Measurements from ENCODE around the gene SMTNL2.
"Not testable (repeated sequence)": the region's sequence is repeated elsewhere in the genome, so short reads cannot be mapped to it uniquely, and the experiment has no call there.

SMTNL2 gene

GRCh38 chr17:4594931-4595684 lies 10.8 kb downstream of the SMTNL2 start:
- ATAC-seq (peak; percentile 51), DNase-seq (ENCODE audit: low spot score in 2 of 2) (peak in 1 of 2 donors; percentile 61)
- Mint-ChIP-seq H3K4me3 (no peak overlapping the region), H3K9me3 (no peaks in the 10 kb centered on the region), H3K4me1 (peaks cover 6% of the 10 kb centered on the region), H3K27ac (no peak overlapping the region), H3K36me3 (no peaks in the 10 kb centered on the region)

GRCh38 chr17:4595685-4596342 lies 11.5 kb downstream of the SMTNL2 start:
- not testable (repeated sequence) for H3K9me3 Mint-ChIP-seq; H3K36me3 Mint-ChIP-seq; DNase-seq (ENCODE audit: low spot score in 2 of 2); H3K4me1 Mint-ChIP-seq; ATAC-seq; H3K4me3 Mint-ChIP-seq; H3K27ac Mint-ChIP-seq

DNA sequence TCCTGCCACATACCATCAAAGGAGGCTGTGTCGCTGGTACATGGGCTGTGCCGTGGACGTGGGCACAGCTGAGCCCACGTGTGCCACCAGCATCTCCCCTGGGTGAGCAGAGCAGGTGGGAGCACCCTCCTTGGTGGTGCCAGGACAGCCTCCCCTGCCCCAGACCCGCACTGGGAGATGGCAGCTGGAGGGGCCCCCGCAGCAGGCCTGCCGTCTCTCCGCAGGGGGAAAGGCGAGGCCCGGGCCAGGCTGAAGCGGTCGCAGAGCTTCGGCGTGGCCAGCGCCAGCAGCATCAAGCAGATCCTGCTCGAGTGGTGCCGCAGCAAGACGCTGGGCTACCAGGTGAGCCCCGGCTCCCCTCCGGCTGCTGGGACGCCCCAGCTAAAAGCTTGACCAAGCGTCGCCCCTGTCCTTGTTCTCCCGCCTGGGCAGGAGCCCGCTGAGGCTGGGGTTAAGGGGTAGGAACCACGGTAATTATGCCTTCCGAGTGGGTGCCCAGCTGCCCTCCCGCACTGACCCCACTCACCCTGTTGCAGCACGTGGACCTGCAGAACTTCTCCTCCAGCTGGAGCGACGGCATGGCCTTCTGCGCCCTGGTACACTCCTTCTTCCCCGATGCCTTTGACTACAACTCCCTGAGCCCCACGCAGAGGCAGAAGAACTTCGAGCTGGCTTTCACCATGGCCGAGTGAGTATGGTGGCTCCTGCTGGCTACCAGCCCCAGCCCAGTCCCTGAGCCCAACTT lies 12.5 kb downstream of the SMTNL2 start:
- Mint-ChIP-seq H3K4me1 (peaks cover 6% of the 10 kb centered on the region), H3K36me3 (no peaks in the 10 kb centered on the region), H3K4me3 (no peak overlapping the region), H3K9me3 (no peaks in the 10 kb centered on the region), H3K27ac (no peak overlapping the region)
- no peak for DNase-seq (ENCODE audit: low spot score in 2 of 2)
- ATAC-seq = no peak

DNA sequence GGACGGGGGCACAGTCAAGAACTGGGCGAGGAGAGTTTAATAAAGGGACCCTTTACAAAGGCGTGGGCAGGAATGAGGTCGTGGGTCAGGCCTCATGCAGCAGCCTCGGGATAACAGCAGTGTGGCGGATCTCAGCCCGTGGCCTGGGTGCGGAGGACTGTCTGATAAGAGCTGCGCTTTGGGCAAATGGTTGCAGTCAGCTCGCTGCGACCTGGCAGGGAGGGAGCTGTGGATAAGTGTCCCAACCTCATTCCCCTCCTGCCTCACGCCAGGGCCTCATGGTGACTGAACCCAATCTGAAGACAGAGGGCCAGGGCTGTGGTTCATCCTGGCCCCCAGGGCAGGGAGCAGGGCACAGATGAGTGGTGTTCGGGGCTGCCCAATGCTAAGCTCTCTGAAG lies 13.6 kb downstream of the SMTNL2 start:
- H3K27ac Mint-ChIP-seq = no peak overlapping the region
- peaks cover 6% of the 10 kb centered on the region for H3K4me1 Mint-ChIP-seq
- no peaks in the 10 kb centered on the region for H3K9me3 Mint-ChIP-seq
- ATAC-seq = no peak
- H3K4me3 Mint-ChIP-seq = no peak overlapping the region
- no peak for DNase-seq (ENCODE audit: low spot score in 2 of 2)
- H3K36me3 Mint-ChIP-seq = no peaks in the 10 kb centered on the region

- Mint-ChIP-seq H3K36me3 (no peaks in the 10 kb centered on the region), H3K9me3 (no peaks in the 10 kb centered on the region), H3K27ac (no peak overlapping the region), H3K4me3 (no peak overlapping the region), H3K4me1 (peaks cover 6% of the 10 kb centered on the region)
- DNase-seq (ENCODE audit: low spot score in 2 of 2) = no peak
- ATAC-seq = no peak
These were observed 14.6 kb downstream of the SMTNL2 start for GRCh38 chr17:4598776-4599504.

DNA sequence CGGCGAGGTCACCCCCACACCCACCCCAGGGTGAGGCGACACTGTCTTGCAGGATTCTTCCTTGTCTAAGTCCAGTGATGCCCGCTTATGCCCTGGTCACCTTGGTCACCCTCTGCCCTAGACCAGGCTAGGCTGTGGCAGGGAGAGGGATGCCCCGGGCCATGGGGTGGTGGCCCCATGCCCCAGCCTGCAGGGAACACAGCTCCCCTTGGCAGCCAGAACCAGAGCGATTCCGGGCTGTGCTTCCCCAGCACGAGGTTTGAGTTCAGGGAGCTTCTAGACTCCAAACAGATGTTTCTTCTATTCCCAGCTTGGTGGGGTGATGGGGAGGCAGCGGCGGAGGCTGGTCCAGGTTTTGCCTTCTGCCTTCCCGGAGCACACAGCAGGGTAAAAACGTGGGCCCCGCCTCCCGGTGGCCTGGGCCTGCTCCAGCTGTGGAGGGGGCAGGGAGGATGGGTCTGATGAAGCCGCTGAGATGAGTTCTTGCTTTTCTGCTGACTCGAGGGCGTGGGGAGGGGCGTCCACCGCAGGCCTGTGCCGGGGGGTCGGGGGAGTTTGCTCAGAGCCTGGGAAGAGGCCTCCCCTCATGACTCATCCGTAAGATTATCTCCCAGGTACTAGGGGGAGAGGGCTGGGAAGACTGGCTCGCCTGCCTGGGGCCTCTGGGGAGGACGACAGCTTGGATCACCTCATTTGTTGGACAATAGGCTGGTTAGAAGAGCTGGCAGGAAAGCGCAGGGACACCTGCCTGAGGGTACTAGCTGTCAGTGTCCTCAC lies 15.4 kb downstream of the SMTNL2 start:
- DNase-seq (ENCODE audit: low spot score in 2 of 2) (no peak), ATAC-seq (no peak)
- Mint-ChIP-seq H3K27ac (no peak overlapping the region), H3K9me3 (no peaks in the 10 kb centered on the region), H3K36me3 (peaks cover 5% of the 10 kb centered on the region), H3K4me1 (peaks cover 6% of the 10 kb centered on the region), H3K4me3 (no peak overlapping the region)

DNA sequence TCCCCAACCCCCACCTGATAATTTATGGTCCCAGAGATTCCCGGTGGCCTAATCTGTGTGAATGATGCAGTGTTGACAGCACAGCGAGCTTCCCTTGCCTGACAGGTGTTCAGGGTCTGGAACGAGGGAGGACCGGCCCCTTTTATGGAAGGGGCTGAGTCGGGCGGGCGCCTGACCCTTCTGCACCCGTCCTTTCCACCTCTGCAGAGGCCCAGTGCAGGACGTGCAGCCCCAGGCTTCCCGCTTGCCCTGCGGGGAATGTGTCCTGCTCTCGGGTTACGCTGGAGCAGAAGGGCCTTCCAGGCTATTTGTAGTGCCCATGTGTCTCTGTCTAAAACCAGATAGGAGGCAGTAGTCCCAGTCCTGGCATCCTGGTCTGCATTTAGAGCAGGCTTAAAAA lies 16.2 kb downstream of the SMTNL2 start:
- DNase-seq (ENCODE audit: low spot score in 2 of 2) = no peak
- H3K36me3 Mint-ChIP-seq = peaks cover 5% of the 10 kb centered on the region
- ATAC-seq = no peak
- H3K4me1 Mint-ChIP-seq = no peaks in the 10 kb centered on the region
- H3K9me3 Mint-ChIP-seq = no peaks in the 10 kb centered on the region
- H3K4me3 Mint-ChIP-seq = no peak overlapping the region
- no peak overlapping the region for H3K27ac Mint-ChIP-seq

GRCh38 chr17:4601326-4601725 lies 17.0 kb downstream of the SMTNL2 start:
- H3K4me1 Mint-ChIP-seq = no peaks in the 10 kb centered on the region
- H3K9me3 Mint-ChIP-seq = no peaks in the 10 kb centered on the region
- H3K27ac Mint-ChIP-seq = no peak overlapping the region
- peaks cover 5% of the 10 kb centered on the region for H3K36me3 Mint-ChIP-seq
- H3K4me3 Mint-ChIP-seq = no peak overlapping the region
- DNase-seq (ENCODE audit: low spot score in 2 of 2) = no peak
- no peak for ATAC-seq

- Mint-ChIP-seq H3K27ac (no peak overlapping the region), H3K4me1 (no peaks in the 10 kb centered on the region), H3K4me3 (no peak overlapping the region), H3K36me3 (peaks cover 5% of the 10 kb centered on the region), H3K9me3 (no peaks in the 10 kb centered on the region)
- ATAC-seq = no peak
- DNase-seq (ENCODE audit: low spot score in 2 of 2) = no peak
These were observed 17.7 kb downstream of the SMTNL2 start for GRCh38 chr17:4602041-4602440.

DNA sequence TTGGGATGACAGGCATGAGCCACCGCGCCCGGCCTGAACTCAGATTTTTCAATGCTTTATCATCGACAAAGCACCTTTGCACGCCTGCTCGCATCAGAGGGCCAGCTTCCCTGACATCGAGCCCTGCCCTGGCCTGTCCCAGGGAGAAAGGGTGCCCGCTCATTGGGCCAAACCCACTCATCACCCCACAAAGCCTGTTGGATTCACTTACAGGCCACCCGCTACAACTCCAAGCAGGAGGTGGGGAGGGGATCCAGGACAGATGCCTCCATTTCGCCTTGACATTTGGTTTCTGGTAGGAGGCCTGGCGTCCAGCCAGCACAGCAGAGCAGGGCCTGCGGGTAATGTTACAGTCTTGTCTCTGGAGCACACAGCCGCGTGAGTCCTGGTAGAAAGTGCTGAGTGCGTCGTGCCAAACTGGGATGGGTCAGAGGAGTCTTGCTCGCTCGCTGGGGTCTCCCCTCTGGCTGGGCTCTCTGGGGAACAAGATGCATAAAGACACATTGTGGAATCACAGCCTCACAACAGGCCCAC lies 19.8 kb downstream of the SMTNL2 start:
- Mint-ChIP-seq H3K36me3 (peaks cover 5% of the 10 kb centered on the region), H3K4me1 (no peaks in the 10 kb centered on the region), H3K4me3 (no peak overlapping the region), H3K27ac (no peak overlapping the region), H3K9me3 (no peaks in the 10 kb centered on the region)
- ATAC-seq (no peak), DNase-seq (ENCODE audit: low spot score in 2 of 2) (no peak)

GRCh38 chr17:4604736-4605135 lies 20.4 kb downstream of the SMTNL2 start:
- DNase-seq (ENCODE audit: low spot score in 2 of 2); H3K4me1 Mint-ChIP-seq; ATAC-seq; H3K27ac Mint-ChIP-seq; H3K36me3 Mint-ChIP-seq; H3K4me3 Mint-ChIP-seq; H3K9me3 Mint-ChIP-seq: not testable (repeated sequence)

- no peaks in the 10 kb centered on the region for H3K9me3 Mint-ChIP-seq
- H3K27ac Mint-ChIP-seq = no peak overlapping the region
- DNase-seq (ENCODE audit: low spot score in 2 of 2) (no peak), ATAC-seq (peak; percentile 42)
- H3K36me3 Mint-ChIP-seq = peaks cover 5% of the 10 kb centered on the region
- H3K4me3 Mint-ChIP-seq = no peak overlapping the region
- H3K4me1 Mint-ChIP-seq = no peaks in the 10 kb centered on the region
These were observed 21.5 kb downstream of the SMTNL2 start for GRCh38 chr17:4605826-4606225.

DNA sequence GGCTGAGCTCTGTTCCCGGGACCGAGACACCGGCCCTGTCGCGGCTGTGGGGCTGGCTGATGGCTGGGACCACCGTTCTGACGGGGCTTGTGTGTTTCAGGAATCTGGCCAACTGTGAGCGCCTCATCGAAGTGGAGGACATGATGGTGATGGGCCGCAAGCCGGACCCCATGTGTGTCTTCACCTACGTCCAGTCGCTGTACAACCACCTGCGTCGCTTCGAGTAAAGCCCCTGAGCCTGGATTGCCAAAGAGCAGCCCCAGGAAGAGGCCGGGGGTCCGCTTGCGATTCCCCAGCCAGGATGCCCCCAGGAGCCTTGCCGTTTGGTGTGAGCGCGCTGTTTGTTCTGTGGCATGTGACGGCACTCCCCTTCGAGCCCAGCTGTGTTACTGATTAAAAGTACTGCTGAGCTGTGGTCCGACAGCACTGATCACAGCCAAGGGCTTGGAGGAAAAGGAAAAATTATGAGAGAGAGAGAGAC lies 23.0 kb downstream of the SMTNL2 start:
- H3K9me3 Mint-ChIP-seq = no peaks in the 10 kb centered on the region
- H3K27ac Mint-ChIP-seq = no peak overlapping the region
- no peaks in the 10 kb centered on the region for H3K4me1 Mint-ChIP-seq
- H3K4me3 Mint-ChIP-seq = no peak overlapping the region
- ATAC-seq (no peak), DNase-seq (ENCODE audit: low spot score in 2 of 2) (no peak)
- peaks cover 5% of the 10 kb centered on the region for H3K36me3 Mint-ChIP-seq

DNA sequence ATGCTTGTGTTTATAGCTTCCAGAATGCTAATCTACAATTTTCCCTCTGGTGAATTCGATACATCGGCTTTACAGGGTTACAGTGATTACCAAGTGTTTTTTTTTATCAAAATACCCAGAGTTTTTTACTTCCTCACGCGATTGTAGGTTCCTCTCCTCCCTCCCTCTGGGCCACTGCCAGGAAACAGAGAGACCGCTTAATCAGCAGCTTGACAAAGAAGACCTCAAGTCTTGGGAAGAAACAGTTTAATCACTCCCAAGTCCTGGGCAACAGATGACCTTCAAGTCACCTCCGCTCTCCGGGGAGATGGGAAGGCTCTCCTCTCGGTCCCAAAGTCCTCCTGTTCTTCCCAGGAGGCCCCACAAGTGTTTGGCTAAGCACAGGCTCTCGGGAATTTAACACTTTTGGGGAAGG lies 23.5 kb downstream of the SMTNL2 start:
- no peak for ATAC-seq
- Mint-ChIP-seq H3K36me3 (peaks cover 5% of the 10 kb centered on the region), H3K4me3 (no peak overlapping the region), H3K9me3 (no peaks in the 10 kb centered on the region), H3K27ac (no peak overlapping the region), H3K4me1 (no peaks in the 10 kb centered on the region)
- no peak for DNase-seq (ENCODE audit: low spot score in 2 of 2)
